K562 (cell line): ENCODE results near the gene CHST10.

Experiments
- CTCF ChIP-seq, 3 experiments: IDR thresholded peaks in 2 of 3; conservative IDR thresholded peaks in 1 of 3; 2 replicates each; pipeline ENCODE4 v1.5.1; 2011 to 2012; ENCODE audit warnings: low read length in 3 of 3, mild to moderate bottlenecking in 3 of 3, control low read depth in 2 of 3, improper control_type of control experiment in 1 of 3, inconsistent platforms in 1 of 3, low read depth in 1 of 3, mixed read lengths in 1 of 3, moderate library complexity in 1 of 3; ENCODE audit not compliant: insufficient read depth in 2 of 3
- MAFK ChIP-seq: IDR thresholded peaks from 2 replicates; pipeline ENCODE4 v1.6.1; 2011; ENCODE audit warnings: low read length, improper control_type of control experiment
- POLR2A ChIP-seq: fragments of 450-650 bp; conservative IDR thresholded peaks from 2 replicates; pipeline ENCODE4 v1.6.1; 2016
- ZBTB26 ChIP-seq: fragments of 450-650 bp; formaldehyde crosslinking; IDR thresholded peaks from 2 replicates; pipeline ENCODE4 v1.4.0; 2022; ENCODE audit warnings: missing genetic modification characterization
- ZBTB43 ChIP-seq: sonication (generic); formaldehyde crosslinking; IDR thresholded peaks from 2 replicates; pipeline ENCODE4 v1.8.0; 2023; ENCODE audit warnings: mild to moderate bottlenecking, missing genetic modification reagents
- ZNF395 ChIP-seq: fragments of 200-800 bp; sonication (Bioruptor generic); IDR thresholded peaks from 2 replicates; pipeline ENCODE4 v1.6.1; 2017; ENCODE audit warnings: missing genetic modification characterization, missing compliant biosample characterization
- ZNF778 ChIP-seq: fragments of 450-650 bp; formaldehyde crosslinking; IDR thresholded peaks from 2 replicates; pipeline ENCODE4 v1.4.0; 2020; ENCODE audit warnings: mild to moderate bottlenecking, moderate library complexity

GRCh38 chr2:100422320-100423055 lies 5.0 kb upstream of the CHST10 start:
- no peak for TF ChIP-seq ZNF778 (CRISPR knock-in tag)
- no peak for TF ChIP-seq ZNF395 (CRISPR knock-in tag)
- TF ChIP-seq CTCF (IDR thresholded peaks at IDR 0.05 in 2 of 3, conservative IDR thresholded peaks at IDR 0.05 in 1 of 3; ENCODE audit: insufficient read depth in 2 of 3, low read depth in 1 of 3, low read length in 3 of 3), result peak; percentile 51 to 68 (median 64)
- no peak for TF ChIP-seq POLR2A
- no peak for TF ChIP-seq ZBTB43 (CRISPR knock-in tag)
- TF ChIP-seq MAFK, result no peak
- TF ChIP-seq ZBTB26 (CRISPR knock-in tag), result no peak
